CD4-positive, alpha-beta T cell treated with Interleukin-2 at 100 ng/mL for 4 hours (primary cell): ENCODE measurements around the gene SIDT2.
"Not testable (repeated sequence)": the region's sequence is repeated elsewhere in the genome, so short reads cannot be mapped to it uniquely, and the experiment has no call there.

Experiments used
- DNase-seq: peaks from one replicate; pipeline ENCODE4 v3.0.0-alpha.2; 2020; ENCODE audit warnings: low spot score

Gene SIDT2

DNA sequence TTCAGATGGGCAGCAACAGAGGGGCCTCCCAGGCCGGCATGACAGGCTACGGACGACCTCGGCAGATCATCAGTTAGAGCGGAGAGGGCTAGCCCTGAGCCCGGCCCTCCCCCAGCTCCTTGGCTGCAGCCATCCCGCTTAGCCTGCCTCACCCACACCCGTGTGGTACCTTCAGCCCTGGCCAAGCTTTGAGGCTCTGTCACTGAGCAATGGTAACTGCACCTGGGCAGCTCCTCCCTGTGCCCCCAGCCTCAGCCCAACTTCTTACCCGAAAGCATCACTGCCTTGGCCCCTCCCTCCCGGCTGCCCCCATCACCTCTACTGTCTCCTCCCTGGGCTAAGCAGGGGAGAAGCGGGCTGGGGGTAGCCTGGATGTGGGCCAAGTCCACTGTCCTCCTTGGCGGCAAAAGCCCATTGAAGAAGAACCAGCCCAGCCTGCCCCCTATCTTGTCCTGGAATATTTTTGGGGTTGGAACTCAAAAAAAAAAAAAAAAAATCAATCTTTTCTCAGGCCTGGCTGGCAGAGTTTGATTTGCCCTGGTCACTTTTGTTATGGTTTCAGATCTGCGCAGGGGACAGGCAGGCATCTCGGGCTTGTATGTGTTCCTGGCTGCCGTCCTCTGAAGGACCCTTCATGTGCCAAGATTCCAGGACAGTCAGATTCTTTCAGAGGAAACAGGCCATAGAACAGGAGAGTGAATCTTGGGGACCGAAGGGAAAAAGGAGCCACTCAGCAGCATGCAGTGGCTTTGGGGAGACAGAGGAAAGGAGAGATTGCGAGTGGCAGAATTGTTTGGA, 25.9 kb downstream of the SIDT2 start:
- DNase-seq: no peak

DNA sequence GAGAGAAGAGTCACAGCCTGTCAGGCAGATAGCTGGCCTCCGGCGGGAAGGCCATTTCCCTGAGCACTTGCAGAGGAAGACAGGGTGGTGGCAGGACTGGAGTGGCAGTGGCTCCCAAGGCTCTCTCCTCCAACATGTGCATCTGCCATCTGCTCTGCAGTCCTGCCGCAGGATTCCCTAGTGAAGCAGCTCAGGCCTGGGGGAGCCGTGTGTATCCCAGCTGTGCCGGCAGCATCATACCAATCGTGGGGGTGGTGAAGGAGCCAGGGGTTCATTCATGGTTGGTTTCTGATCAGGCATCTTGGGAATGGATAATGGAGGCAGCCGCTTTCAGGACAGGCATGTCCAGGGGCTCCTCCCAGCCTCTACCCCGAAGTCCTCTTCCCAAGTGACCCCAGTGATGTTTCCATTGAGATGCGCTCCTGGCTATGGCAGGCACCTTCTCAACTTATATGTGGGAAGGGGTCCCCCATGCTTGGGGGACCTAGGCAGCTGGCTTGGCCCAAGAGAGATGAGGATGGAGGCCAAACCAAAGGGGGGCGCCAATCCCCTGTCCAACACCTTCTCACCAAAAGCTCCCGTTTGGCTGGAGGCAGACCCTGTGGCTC, 26.8 kb downstream of the SIDT2 start:
- DNase-seq: no peak

DNA sequence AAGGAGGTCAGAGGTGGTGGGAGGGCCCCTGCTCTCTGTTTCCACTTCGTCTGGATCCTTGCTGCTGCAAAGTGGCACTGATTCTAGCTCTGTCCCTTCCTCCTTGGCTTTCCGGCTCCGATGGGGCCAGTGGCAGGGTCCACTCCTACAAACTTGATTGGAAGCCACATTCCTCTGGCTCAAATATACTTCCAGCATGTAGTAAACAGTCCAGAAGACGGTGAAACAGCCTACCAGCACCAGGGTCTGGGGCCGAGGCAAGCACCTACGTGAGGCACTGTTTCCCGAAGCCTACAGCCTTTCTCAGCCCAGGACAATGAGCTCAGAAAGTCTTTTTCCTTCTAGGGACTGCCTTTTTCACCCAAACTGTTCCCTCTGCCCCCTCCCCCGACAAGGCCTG, 27.6 kb downstream of the SIDT2 start:
- not testable (repeated sequence) for DNase-seq

DNA sequence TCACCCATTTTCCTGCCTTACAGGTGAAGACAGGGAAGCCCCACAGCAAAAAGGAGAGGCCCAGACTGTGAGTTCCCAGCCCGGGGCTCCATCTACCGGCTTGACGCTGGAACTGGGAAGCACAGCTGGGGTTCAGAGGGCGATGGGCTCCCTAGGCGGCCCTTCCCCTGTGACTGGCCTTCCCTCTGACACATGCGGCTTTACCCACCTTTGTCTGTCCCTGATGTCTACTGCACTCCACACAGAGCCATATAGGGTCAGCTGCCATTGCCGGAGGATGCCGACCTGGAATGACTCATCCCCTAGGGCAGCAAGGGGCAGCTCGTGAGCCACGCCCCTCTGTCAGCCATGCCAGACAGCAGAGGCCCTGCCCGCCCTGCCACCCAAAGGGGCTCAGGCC, 28.3 kb downstream of the SIDT2 start:
- DNase-seq: not testable (repeated sequence)

DNA sequence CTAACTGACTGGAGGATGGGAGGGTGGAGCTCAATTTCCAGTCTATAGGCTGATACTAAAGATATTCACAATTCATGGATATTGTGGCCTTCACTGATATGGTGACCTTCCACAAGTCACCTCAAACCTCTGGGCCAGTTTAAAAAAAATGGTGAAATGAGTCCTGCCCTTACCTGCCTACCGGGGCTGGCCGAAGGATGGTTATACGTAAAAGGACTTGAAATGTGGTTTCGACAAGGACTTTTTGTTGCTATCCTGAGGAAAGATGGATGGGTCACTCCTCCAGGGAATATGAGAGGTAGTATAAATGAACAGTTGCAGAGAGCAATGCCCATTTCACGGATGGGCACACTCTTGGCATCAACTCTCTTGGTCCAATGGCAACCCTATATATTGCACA, 28.9 kb downstream of the SIDT2 start:
- not testable (repeated sequence) for DNase-seq

DNA sequence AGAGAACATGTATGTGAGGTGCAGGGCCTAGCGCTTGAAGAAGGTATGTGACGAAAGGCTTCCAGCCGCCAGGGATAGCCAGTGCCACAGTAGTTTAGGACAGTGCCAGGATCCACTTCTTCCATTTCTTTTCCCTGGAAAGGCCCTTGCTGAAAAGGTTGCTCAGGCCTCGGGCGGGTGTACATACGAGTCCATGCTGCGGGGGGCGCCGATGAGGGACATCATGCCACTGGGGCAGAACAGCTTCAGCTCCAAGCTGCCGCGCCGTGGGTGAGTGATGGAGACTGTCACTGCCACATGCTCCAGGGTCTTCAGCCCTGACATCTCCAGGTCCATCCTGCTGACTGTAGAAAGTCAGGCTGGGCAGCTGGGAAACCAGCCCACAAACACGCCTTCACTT, 30.2 kb downstream of the SIDT2 start:
- not testable (repeated sequence) for DNase-seq

DNA sequence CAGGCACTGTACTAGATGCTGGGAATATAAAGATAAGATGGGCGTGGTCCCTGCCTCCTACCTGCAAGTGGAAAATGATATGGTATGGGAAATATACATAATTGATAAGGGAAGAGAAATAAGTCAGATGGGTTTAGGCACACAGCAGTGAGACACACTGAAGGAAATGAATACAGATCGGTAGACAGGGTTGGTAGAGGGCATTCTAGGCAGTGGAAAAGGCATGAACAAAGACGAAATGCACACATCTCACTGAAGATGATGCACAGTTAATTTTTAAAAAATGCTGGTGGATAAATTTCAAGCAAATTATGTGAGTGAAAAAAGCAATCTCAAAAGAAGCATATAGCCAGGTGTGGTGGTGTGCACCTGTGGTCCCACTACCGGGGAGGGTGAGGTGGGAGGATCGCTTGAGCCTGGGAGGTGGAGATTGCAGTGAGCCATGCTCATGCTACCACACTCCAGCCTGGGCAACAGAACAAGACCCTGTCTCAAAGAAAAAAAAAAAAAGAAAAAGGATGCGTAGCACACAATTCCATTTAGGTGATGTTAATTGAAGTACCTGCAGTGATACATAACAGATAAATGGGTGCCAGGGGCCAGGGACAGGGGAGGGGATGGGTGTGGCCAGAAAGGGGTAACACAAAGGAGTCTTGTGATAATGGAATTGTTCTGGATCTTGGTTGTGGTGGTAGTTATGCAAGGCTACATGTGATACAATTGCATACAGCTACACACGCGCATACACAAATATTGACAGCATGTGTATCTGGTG, 31.0 kb downstream of the SIDT2 start:
- DNase-seq: not testable (repeated sequence)

DNA sequence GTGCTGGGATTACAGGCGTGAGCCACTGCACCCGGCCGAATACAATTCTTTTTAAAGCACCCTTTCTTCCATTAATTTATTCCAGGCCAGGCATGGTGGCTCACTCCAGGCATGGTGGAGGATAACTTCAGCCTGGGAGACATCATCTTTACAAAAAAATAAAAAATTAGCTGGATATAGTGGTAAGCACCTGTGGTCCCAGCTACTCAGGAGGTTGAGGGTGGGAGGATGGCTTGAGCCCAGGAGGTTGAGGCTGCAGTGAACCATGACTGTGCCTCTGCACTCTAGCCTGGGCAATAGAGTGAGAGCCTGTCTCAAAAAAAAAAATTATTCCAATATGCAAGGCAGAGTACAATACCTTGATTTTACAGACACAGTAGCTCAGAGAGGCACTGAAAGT, 32.1 kb downstream of the SIDT2 start:
- DNase-seq: no peak

DNA sequence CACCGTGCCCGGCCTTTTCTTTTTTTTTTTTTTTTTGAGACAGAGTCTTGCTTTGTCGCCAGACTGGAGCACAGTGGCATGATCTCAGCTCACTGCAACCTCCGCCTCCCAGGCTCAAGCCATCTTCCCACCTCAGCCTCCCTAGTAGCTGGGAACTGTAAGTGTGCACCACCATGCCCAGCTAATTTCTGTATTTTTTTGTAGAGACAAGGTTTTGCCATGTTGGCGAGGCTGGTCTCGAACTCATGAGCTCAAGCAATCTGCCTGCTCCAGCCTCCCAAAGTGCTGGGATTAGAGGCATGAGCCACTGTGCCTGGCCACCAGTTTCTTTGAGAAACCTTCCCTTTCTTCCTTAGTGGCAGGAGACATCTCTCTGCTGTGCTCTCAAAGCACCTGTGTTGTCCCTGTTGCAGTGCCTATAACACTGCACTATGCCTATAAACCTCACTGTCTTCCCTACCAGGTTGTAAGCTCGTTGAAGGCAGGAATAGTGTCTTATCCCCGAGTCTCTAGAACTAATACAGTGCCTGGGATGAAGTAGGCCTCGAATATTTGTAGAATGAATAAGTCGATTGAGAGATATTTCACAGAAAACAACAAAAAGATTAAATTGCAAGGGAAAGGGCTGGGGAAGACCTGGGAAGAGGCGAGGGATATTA, 34.3 kb downstream of the SIDT2 start:
- DNase-seq: no peak

DNA sequence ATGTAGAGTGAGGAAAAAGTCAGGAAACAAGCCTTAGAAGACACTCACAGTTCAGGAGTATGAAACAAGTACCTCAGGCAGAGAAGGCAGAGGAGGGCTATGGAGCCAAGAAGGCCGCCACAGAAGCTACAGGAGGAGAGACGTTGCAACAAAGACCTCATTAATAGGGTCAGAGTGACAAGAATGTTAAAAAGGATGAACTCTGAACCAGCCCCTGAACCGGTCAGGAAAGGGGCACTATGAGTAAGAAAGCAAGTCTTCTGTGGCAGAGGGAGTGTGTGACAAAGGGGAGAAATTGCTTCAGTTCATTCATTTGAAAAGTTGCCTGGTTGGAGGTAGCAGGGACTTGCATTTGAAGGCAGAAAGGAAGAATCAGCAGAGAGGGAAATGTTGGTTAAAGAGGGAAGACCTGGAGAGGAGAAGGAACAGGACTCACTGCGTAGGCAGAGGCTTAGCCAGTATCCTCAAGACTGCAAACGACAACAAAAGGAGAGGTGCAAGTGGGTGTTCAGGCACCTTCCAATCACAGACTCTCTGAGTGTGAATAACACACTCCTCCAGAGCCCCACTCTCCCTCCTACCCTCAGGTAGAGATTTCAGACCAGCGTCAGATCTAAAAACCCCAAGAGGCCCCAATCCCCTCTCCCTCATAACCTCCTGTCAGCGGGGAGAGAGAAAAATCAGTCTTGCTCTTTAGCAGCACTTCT, 36.0 kb downstream of the SIDT2 start:
- DNase-seq: no peak

DNA sequence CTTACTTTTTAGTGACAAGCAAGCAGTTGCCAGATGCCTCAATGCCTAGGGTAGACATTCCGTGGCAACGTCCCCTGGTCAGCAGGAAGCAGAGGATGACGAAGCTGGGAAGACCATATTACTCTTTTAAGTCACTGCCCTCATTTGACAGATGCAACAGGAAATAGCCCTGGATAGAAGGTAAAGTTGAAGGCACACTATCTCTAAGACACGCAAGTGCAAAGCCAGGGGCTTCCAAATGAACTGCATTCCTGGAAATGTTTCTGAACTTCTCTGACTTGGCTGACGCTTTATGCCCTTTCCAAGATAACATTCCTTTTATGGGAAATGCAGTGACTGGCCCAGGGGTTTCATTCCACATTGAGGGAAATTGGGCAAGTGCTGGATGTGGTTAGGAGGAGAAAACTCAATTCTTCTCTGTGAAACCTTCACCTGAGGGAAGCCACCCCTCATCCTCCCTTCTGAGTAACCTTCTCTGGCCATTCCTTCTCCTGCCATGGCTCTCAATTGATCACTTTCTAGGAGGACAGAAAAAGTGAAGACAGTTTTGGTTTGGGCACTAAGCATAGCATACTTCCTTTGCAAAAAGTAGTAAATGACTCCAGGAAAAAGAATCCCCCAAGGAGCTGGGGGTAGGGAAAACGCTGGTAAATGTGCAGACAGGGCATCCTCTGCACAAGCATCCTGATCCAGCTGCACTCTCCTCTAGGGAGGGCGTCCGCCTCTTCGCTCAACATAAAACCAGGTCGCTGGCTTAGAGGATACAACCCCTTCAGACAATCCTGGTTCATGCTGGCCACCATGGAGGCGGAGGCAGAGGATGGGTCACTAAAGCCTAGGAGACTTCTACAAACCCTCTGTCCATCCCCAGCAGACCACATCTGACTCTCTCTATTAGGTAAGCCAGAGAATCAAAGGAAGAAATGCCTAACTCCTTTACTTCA, 38.9 kb downstream of the SIDT2 start:
- DNase-seq: no peak

DNA sequence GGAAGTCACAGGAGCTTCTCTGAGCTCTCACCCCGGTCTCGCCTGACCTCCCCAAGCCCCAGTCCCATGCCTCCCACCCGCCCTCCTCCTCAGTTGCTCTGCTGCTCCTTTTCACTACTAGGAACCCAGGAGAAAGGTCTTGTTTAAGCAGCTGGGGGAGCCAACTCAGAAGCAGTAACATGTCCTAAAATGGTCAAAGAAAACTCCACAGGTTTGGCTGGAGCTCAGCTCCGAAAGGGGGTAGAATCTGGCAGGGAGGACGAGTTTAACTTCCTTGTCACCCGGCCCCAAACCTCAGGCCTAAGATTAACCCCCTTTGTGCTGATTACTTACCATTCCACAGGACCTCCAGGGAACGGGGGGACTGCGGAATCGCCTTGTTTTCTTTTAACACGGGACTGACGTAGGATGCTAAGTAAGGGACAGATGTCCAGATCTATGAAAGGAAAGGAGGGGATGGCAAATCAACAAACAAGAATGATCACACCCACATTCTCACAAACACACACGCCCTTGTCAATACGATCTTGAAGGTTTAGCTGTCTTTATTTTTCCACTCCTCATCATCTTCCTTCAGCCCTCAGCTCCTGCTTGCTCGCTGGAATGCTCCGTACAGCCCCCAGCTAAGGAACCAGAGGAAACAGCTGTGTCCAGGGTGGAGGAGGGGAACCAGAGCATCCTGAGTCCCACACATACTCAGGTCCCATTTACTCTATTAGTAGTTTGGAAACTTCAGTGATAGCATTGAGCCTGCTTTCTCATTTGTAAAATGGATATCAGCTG, 39.8 kb downstream of the SIDT2 start:
- no peak for DNase-seq

DNA sequence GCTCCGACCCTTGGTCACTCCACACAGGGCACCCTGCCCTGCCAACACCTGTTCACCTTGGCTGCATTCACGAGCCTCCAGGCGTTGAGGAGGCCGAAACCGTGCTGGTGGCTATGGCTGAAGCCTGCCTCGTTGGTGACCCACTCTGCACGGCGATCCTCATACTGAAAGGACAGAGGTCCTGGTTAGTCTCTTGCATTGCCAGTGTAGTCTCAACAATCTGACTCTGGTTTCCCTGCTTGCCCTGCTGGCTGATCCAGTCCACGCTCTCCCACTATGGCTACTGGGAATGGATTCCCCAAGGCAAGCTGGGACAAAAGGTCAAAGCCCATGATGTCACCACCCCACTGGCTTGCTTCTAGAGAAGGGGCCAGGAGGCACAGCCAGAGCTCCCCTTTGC, 40.5 kb downstream of the SIDT2 start:
- no peak for DNase-seq

DNA sequence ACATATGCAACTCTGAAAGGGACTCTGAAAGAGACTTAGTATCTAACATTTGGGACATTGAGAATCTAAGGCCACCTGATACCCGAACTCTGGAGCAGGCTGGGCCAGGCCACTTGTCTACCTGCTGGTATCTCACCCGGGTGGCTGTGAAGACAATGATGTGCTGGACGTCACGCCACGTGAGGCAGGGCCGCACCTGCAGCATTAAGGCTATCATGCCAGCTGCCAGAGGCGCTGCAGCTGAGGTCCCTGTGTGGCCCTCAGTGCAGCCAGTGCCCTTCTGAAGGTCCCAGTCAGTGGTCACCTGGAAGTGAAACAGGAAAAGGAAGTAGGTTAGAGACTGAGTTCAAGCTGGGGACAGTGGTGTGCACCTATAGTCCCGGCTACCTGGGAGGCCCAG, 40.9 kb downstream of the SIDT2 start:
- no peak for DNase-seq

DNA sequence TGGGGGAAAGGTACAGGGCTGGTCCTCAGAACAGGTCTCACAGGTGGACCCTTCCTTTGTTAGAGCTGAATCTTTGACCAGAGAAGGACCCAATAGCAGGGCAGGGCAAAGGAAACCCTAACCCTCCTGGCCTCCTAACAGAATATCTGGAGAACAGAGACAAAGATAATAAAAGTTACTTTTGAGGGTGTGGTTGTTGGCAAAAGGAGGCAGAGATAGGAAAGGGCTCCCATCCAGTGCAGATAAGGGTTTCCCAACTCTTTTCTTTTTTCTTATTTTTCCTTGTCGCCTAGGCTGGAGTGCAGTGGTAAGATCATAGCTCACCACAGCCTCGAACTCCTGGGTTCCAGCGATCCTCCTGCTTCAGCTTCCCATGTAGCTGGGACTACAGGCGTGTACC, 41.5 kb downstream of the SIDT2 start:
- DNase-seq: no peak

DNA sequence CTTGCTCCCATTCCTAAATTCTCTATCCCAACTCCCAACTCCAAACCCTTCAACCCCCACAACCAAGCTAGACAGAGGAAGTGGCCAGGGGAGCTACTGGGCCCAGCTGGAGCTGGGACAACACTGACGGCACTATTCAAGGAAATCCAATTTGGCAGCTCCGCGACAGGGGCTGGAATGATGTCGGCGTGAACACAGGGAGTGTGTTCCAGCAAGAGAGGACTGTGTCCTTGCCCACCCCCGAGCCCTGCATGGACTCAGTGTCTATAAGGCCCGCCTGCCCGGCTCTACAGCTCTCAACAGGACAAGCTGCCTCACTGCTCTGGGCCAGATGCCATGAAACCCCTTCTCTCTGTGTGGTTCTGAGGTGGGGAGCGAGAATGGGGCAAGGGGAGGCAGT, 42.0 kb downstream of the SIDT2 start:
- no peak for DNase-seq

DNA sequence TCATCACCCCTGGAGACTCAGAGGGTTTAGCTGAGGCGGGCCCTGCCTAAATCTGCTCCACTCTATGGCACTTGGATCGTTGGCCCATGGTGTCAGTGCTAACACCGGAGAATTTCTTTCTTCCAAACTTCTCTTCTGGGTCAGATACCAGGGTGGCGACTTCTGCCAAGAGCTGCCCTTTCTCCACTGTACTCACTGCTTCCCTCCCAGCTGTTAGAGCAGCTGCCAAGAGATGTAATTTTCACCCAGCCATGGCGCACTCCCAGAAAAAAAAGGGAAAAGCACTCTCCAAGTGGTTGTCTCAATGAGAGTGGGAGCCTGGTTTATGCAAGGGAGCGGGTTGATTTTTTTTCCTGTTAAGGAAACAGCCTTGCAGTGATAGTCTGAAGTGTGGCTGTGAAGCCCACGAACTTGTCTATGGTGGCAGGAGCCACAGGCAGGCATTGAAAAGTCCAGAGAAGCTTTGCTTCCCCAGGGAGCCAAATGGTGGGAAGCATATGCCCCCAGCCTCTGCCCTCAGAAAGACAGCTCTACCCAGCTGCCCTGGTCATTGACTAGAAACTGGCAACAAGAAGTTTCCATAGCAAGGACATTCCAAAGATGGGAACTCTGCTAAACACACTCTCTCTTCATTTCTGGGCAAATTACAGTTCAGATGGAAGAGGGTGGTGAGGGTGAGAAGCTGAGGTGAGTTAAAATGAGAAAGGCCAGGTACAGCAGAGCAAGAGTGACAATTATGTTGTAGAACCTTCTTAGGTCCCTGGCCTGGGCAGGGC, 42.6 kb downstream of the SIDT2 start:
- DNase-seq: no peak

DNA sequence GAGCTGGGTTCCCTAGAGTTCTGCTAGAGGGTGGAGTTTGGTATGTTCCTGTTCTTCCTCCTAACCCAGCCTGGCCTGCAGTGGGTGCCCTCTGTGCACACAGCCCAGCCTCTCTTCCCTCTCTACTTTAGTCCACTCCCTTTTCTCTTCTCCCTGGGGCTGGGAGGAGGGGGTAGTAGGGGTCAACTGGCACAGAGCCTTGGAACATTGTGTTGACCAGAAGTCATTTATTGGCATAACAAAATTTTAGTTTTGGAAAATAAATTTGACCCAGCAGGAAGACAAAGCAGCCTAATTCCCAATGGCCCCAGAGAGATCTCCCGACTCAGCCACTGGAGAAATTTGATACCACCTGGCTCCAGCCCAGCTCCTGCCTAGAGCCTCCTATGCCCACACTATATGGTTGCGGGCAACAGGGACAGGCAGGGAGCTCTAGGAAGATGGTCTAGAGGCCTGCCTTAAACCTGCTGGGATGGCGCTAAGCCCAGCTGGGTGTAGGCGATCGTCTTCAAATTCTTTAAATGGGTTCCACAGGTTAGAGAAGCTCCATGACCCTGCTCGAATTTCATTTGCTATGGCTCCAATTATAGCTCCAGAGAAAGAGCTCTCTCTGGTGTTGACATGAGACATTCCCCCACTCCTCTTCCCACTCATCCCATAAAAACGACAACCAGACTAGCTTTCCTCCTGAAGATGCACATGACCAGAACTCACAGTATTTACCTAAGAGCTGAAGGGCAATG, 43.4 kb downstream of the SIDT2 start:
- DNase-seq: no peak
